Erythroblast (primary cell): ENCODE measurements around the gene CLSTN2.

Source experiments
- DNase-seq, 2 experiments: peaks; one replicate each; lab custom pipeline; 2025; lab: John Stamatoyannopoulos, UW
- GATA1 ChIP-seq: IDR thresholded peaks from 2 replicates; pipeline ENCODE4 v1.6.1; 2011; ENCODE audit warnings: low read depth, mild to moderate bottlenecking, control low read depth, low read length, moderate library complexity
- POLR2A ChIP-seq: IDR thresholded peaks from 2 replicates; pipeline ENCODE4 v1.6.1; 2011; ENCODE audit warnings: mild to moderate bottlenecking, low read length

CLSTN2 gene

GRCh38 chr3:140469491-140469890, 534.5 kb downstream of the CLSTN2 start:
- TF ChIP-seq GATA1: no peak
- no peak for TF ChIP-seq POLR2A
- DNase-seq: no peak

- no peak for DNase-seq
- TF ChIP-seq POLR2A: no peak
- no peak for TF ChIP-seq GATA1
Measured at GRCh38 chr3:140470211-140470610, 535.2 kb downstream of the CLSTN2 start.

DNA sequence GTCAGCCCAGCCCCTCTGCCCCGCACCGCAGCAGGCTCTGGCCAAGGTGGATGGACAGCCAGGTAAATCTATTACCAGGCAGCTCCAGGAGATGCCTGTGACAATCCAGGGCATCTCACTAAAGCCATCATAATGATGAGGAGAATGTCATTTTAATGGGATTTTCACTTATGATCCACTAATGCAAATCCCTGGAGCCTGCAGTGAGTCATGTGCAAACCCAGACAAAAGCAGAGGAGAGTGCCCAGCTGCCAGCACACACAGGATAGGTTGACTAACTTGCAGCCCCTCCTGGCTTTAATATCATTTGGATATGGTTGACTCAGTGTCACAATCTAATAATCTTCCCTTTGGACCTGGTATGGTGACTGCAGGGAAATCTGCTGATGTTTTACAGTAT, 536.0 kb downstream of the CLSTN2 start:
- TF ChIP-seq GATA1: no peak
- no peak for DNase-seq

- no peak for DNase-seq
- no peak for TF ChIP-seq GATA1
- no peak for TF ChIP-seq POLR2A
Measured at GRCh38 chr3:140472306-140473020, 537.5 kb downstream of the CLSTN2 start.

DNA sequence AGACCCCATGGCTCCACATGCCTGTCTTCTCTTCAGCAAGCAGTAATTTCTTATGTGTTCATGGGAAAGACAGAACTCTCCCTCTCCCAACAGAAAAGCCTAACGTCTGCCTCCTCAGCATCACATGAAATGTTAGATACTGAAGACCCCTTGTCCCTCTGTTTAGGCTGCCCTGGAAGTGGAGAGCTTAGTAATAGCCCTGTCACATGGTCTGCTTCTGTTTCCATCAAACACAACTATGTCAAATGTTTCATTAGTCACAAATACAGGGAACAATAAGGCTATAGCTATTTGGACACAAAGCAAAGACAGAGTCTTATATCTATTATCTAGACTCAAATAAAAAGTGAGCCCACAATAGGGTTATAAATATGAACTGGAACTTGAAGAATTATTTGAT, 552.6 kb downstream of the CLSTN2 start:
- no peak for DNase-seq
- TF ChIP-seq POLR2A: no peak
- TF ChIP-seq GATA1: no peak

DNA sequence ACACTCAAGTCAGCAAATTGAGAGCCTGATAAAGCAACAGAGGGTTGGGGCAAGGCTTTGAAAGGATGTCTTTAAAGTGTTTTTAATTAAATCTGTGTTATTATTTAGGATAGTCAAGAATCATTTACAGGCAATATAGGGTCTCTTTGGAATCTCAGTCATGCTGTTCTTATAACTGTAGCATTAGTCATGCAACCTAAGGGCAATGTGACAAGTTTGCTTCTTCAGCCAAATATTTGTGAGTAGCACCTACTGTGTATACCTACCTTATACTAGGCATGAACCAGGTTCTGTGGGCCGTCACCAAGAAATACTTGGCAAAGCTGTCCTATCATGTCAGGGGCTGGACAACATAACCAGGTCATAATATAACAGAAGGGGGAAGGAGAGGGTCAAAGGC, 558.3 kb downstream of the CLSTN2 start:
- DNase-seq: no peak

DNA sequence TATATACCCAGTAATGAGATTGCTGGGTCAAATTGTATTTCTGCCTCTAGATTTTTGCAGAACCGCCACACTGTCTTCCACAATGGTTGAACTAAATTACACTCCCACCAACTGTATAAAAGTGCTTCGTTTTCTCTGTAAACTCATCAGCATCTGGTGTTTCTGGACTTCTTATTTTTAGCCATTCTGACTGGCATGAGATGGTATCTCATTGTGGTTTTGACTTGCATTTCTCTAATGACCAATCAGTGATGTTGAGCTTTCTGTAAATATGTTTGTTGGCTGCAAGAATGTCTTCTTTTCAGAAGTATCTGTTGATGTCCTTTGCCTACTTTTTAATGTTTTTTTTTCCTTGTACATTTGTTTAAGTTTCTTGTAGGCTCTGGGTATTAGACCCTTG, 560.0 kb downstream of the CLSTN2 start:
- no peak for TF ChIP-seq GATA1
- TF ChIP-seq POLR2A: no peak
- no peak for DNase-seq

More for the DNA sequence above, 558.3 kb downstream of the CLSTN2 start:
- TF ChIP-seq POLR2A (no peak), GATA1 (no peak)

DNA sequence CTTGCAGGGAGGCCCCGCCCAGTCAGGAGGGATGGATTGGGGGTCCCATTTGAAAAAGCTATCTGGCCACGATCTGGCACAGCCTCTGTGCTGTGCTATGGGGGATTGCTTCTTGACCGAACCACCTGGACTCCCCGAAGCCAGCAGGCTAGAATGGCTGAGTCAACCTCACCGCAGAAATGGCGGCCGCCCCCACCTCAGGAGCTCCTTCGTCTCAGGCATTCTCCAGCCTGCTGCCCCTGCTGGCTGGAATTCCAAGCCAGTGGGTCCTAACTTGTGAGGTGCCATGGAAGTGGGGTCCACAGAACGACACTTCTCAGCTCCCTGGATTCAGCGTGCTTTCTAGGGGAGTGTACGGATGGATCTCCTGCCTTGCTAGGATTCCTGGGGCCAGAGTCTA, 562.3 kb downstream of the CLSTN2 start:
- DNase-seq: no peak
- TF ChIP-seq GATA1 (no peak), POLR2A (no peak)

DNA sequence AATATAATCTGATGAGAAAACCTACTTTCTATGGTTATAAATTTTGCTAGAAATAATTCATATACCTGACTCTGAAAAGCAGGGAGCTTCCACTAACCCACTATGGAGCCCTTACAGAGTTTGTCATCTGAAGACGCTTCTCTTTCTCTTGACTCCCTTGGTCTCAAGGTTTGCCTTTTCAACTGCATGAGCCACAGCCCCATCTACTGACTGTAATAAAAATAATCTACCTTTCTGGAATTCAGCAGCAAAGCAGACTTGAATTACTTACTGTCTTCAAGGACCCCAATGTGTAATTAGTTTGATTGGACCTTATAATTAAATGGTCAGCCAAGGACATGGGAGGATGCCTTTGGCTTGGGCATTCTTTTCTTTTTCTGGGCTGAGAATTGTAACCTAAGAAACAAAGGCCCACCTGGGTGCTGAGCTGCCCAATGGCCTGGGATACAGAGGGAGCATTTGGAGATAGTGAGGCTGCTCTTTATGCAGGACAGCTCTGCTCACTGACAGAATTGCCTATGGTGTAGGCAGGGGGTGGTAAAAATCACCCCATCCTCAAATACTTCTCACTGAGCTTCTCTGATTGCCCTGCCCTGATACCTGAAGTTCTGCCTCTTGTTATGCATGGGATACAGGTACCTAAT, 564.3 kb downstream of the CLSTN2 start:
- TF ChIP-seq POLR2A: no peak
- no peak for TF ChIP-seq GATA1
- no peak for DNase-seq

GRCh38 chr3:140500473-140500872, 565.5 kb downstream of the CLSTN2 start:
- TF ChIP-seq GATA1: no peak
- TF ChIP-seq POLR2A: no peak
- DNase-seq: no peak

- TF ChIP-seq GATA1 (no peak), POLR2A (no peak)
- no peak for DNase-seq
Measured at GRCh38 chr3:140501061-140501769, 566.2 kb downstream of the CLSTN2 start.

DNA sequence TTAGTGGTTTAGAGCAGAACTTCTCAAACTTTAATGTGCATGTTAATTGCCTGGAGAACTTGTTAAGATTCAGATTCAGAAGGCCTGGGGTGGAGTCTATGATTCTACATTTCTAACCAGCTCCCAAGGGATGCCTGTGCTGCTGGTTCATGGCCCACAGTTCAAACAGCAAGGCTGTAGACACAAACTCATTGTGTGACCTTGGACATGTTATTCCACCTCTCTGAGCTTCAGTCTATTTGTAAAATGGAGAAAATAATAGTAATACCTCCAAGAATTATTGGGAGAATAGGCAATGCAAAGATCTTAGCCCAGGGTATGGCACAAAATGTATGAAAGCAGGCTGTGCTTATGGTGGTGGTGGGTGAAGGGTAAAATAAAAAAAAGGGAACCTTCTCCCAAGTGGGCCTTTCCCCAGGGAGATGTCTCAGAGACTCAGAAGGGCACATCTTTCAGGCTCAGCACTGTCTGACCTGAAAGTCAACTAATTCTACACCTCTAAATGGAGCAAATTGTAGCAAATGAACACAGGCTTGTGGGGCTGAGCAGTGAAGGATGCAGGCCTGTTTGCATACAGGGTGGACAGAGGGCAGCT, 566.9 kb downstream of the CLSTN2 start:
- DNase-seq: no peak
- TF ChIP-seq POLR2A (no peak), GATA1 (no peak)

DNA sequence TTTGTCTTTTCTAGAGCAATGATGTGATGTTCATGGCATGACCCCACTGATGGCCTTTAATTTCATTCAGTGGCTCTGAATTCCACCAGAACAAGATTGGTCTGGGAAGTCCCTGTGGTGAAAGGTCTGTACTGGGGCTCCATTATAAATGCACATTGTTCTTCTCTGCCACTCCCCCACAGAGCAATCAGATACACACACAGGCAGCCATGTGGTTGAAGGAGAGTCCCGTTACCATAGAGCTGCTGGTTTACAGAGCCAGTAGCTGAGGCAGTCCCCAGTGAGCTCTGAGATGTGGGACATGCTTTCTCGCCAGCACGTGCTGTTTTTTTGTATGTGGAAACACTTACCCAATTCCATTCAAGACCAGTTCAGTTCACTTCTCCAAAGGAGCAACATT, 570.2 kb downstream of the CLSTN2 start:
- DNase-seq: no peak
- no peak for TF ChIP-seq POLR2A
- no peak for TF ChIP-seq GATA1

DNA sequence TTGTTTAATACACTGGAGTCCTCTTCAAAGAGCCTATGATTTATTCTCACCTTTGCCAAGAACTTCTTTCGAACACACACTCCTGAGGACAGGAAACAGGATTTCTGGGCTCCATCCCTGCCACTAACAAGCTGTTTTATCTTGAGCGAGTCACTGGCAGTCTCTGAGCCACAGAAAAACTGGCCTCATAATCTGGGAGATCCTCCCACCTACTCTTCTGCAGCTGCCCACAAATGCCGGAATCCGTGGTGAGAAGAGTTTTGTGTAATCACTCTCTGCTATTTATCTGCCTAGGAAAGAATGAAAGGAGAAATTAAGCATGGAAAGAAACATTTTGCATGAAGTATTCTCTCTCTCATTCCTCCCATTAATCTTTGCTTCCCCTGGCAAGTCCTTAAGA, 570.9 kb downstream of the CLSTN2 start:
- no peak for DNase-seq
- TF ChIP-seq POLR2A (no peak), GATA1 (no peak)
